Spleen (tissue), 11 donors: Measurements from ENCODE around the gene TOGARAM1. TPM values are rescaled to one million over a fixed set of nuclear protein-coding genes. Genes with fewer than 3 reads are reported as not detected.

Experiments
- DNase-seq: peaks from one replicate; pipeline ENCODE4 v3.0.0-alpha.2; 2020
- H3K27ac ChIP-seq, 8 donors: fragments of 200-600 bp; sonication (generic) in 7 of 8; 1 replicate in 4 of 8; 2 replicates in 4 of 8; pipeline versions ENCODE4 v1.5.0 to v1.8.0; 2016 to 2021; ENCODE audit warnings: inconsistent platforms in 4 of 8, mild to moderate bottlenecking in 4 of 8, moderate library complexity in 1 of 8
- H3K27me3 ChIP-seq, 7 donors: fragments of 200-600 bp; sonication (generic) in 6 of 7; replicated peaks in 1 of 7; 1 replicate in 4 of 7; 2 replicates in 3 of 7; pipeline versions ENCODE4 v1.5.0 to v1.8.0; 2016 to 2021; ENCODE audit warnings: inconsistent platforms in 3 of 7, mild to moderate bottlenecking in 1 of 7
- H3K36me3 ChIP-seq, 6 donors: fragments of 200-600 bp; sonication (generic) in 5 of 6; 1 replicate in 4 of 6; 2 replicates in 2 of 6; pipeline versions ENCODE4 v1.5.0 to v1.8.0; 2016 to 2021; ENCODE audit warnings: inconsistent platforms in 2 of 6
- H3K4me1 ChIP-seq, 6 donors: fragments of 200-600 bp; sonication (generic) in 5 of 6; 1 replicate in 3 of 6; 2 replicates in 3 of 6; pipeline versions ENCODE4 v1.5.0 to v1.8.0; 2016 to 2021; ENCODE audit warnings: inconsistent platforms in 3 of 6
- H3K4me3 ChIP-seq, 8 donors: fragments of 200-600 bp; sonication (generic) in 7 of 8; 1 replicate in 4 of 8; 2 replicates in 4 of 8; pipeline versions ENCODE4 v1.5.0 to v1.8.0; 2016 to 2021; ENCODE audit warnings: inconsistent platforms in 4 of 8, mild to moderate bottlenecking in 4 of 8, moderate library complexity in 2 of 8
- H3K9me3 ChIP-seq, 8 donors: fragments of 200-600 bp; sonication (generic) in 7 of 8; 1 replicate in 4 of 8; 2 replicates in 4 of 8; pipeline versions ENCODE4 v1.5.0 to v1.8.0; 2016 to 2021; ENCODE audit warnings: inconsistent platforms in 4 of 8
- CTCF ChIP-seq, 11 experiments: fragments of 200-600 bp in 7 of 11; fragments of 450-650 bp in 4 of 11; sonication (generic) in 4 of 11; IDR thresholded peaks in 8 of 11; conservative IDR thresholded peaks in 3 of 11; 1 replicate in 7 of 11; 2 replicates in 4 of 11; pipeline versions ENCODE4 v1.4.0 to v1.8.0; 2016 to 2021; ENCODE audit warnings: antibody characterized with exemption in 11 of 11, inconsistent platforms in 4 of 11, mild to moderate bottlenecking in 1 of 11
- POLR2A ChIP-seq, 3 donors: fragments of 450-650 bp; IDR thresholded peaks; one replicate each; pipeline ENCODE4 v1.5.1; 2017; ENCODE audit warnings: antibody characterized with exemption in 3 of 3, mild to moderate bottlenecking in 1 of 3
- POLR2AphosphoS5 ChIP-seq, 3 donors: sonication (generic); formaldehyde crosslinking; IDR thresholded peaks; one replicate each; pipeline ENCODE4 v1.5.1; 2017; ENCODE audit warnings: antibody characterized with exemption in 3 of 3
- WGBS, 5 donors: extraction: QIAGEN DNeasy Blood & Tissue Kit in 3 of 5; methylation state at CpG; one replicate each; pipeline versions ENCODE4 v1.1.5 to v1.1.7; 2013 to 2018; 5-methylcytosine and 5-hydroxymethylcytosine counted together
- intact Hi-C: fragments of 100-400 bp; cut with DNase I; formaldehyde crosslinking; loops from one replicate; pipeline ENCODE4 v1.15.0; 2023; ENCODE audit warnings: low total_unique reads
- polyA plus RNA-seq, 3 donors: library from polyadenylated mRNA; stranded (reverse); fragments of 200-250 nt; gene quantifications; one replicate each; pipeline ENCODE4 v1.2.1, GENCODE V29; 2013
- total RNA-seq, 7 donors: library from RNA; depleted of rRNA in 3 of 7; stranded (reverse); fragments of >200 nt in 3 of 7; fragmentation: NEBNext Ultra II Directional in 4 of 7; extraction: Animal tissue kit (Norgen Biotek cat#: 25700) in 4 of 7; gene quantifications; one replicate each; pipeline versions ENCODE4 v1.1.0 to v1.2.1, GENCODE V29; 2016 to 2021
- donor health status: healthy with polysubstance abuse.
- donor health status: DM: no; HTN: no; CAD: no; lungs with moderate emphysema.
- donor health status: DM: no; HTN: no; CAD: no.
- donor health status: Bipolar disorder and iron deficiency.
- donor health status: healthy.
- donor health status: DM: no; HTN: no; CAD: no.
- donor health status: DM: yes; HTN: yes; CAD: no.

Gene TOGARAM1
- total and polyA plus RNA-seq, 10 donors = 3.1 to 37.3 (median 17.2) TPM

GRCh38 chr14:44942436-44942835 lies 19.6 kb upstream of the TOGARAM1 start:
- Histone ChIP-seq H3K4me1 (no peaks in the 10 kb centered on the region), H3K27me3 (no peaks in the 10 kb centered on the region), H3K9me3 (peaks cover 0 to 11% (median 0%) of the 10 kb centered on the region in 8 donors), H3K4me3 (no peak overlapping the region), H3K36me3 (peaks cover 3 to 98% (median 38%) of the 10 kb centered on the region in 6 donors), H3K27ac (no peak overlapping the region)
- no peak for TF ChIP-seq POLR2A (IDR thresholded peaks at IDR 0.05)
- TF ChIP-seq CTCF (IDR thresholded peaks at IDR 0.05 in 8 of 11, conservative IDR thresholded peaks at IDR 0.05 in 3 of 11) = no peak
- no peak for TF ChIP-seq POLR2AphosphoS5 (IDR thresholded peaks at IDR 0.05)
- 97 to 100% (median 100%) methylated on average over 1 of the region's 1 CpG for WGBS, 5 donors
- DNase-seq = no peak
- intact Hi-C loops = no loop called here

GRCh38 chr14:44944107-44944506 lies 17.9 kb upstream of the TOGARAM1 start:
- TF ChIP-seq POLR2A (IDR thresholded peaks at IDR 0.05) = no peak
- no peak for TF ChIP-seq CTCF (IDR thresholded peaks at IDR 0.05 in 8 of 11, conservative IDR thresholded peaks at IDR 0.05 in 3 of 11)
- no peak for TF ChIP-seq POLR2AphosphoS5 (IDR thresholded peaks at IDR 0.05)
- peaks cover 0 to 9% (median 0%) of the 10 kb centered on the region in 8 donors for H3K9me3 ChIP-seq
- no peaks in the 10 kb centered on the region for H3K4me1 ChIP-seq
- intact Hi-C loops = no loop called here
- no peak overlapping the region for H3K4me3 ChIP-seq
- no peak overlapping the region for H3K27ac ChIP-seq
- DNase-seq = no peak
- peaks cover 3 to 86% (median 34%) of the 10 kb centered on the region in 6 donors for H3K36me3 ChIP-seq
- no peaks in the 10 kb centered on the region for H3K27me3 ChIP-seq

- peaks cover 3 to 74% (median 31%) of the 10 kb centered on the region in 6 donors for H3K36me3 ChIP-seq
- 86 to 97% (median 91%) methylated on average over 4 of the region's 4 CpGs for WGBS, 5 donors
- no peak overlapping the region for H3K4me3 ChIP-seq
- H3K4me1 ChIP-seq = no peaks in the 10 kb centered on the region
- DNase-seq = no peak
- H3K27me3 ChIP-seq = no peaks in the 10 kb centered on the region
- intact Hi-C loops = no loop called here
- TF ChIP-seq POLR2AphosphoS5 (IDR thresholded peaks at IDR 0.05) (no peak), CTCF (IDR thresholded peaks at IDR 0.05 in 8 of 11, conservative IDR thresholded peaks at IDR 0.05 in 3 of 11) (no peak), POLR2A (IDR thresholded peaks at IDR 0.05) (no peak)
- H3K9me3 ChIP-seq = peaks cover 0 to 9% (median 0%) of the 10 kb centered on the region in 8 donors
- no peak overlapping the region for H3K27ac ChIP-seq
Measured at GRCh38 chr14:44945264-44945663, 16.7 kb upstream of the TOGARAM1 start.

GRCh38 chr14:44951051-44951450 lies 10.9 kb upstream of the TOGARAM1 start:
- peaks cover 0 to 34% (median 18%) of the 10 kb centered on the region in 6 donors for H3K4me1 ChIP-seq
- H3K27ac ChIP-seq = no peak overlapping the region
- no peak overlapping the region for H3K4me3 ChIP-seq
- DNase-seq = no peak
- intact Hi-C loops = no loop called here
- peaks cover 0 to 36% (median 7%) of the 10 kb centered on the region in 6 donors for H3K36me3 ChIP-seq
- no peak for TF ChIP-seq CTCF (IDR thresholded peaks at IDR 0.05 in 8 of 11, conservative IDR thresholded peaks at IDR 0.05 in 3 of 11)
- TF ChIP-seq POLR2A (IDR thresholded peaks at IDR 0.05) = no peak
- no peak for TF ChIP-seq POLR2AphosphoS5 (IDR thresholded peaks at IDR 0.05)
- no peaks in the 10 kb centered on the region for H3K27me3 ChIP-seq
- peaks cover 0 to 9% (median 0%) of the 10 kb centered on the region in 8 donors for H3K9me3 ChIP-seq
- WGBS, 5 donors = 89 to 99% (median 97%) methylated on average over 2 of the region's 2 CpGs
